GM20431 (cell line): ENCODE measurements around the gene TEX261.
"Not testable (repeated sequence)": the region's sequence is repeated elsewhere in the genome, so short reads cannot be mapped to it uniquely, and the experiment has no call there.

ENCODE experiments used
- in situ Hi-C: fragments of 300-500 bp; cut with MseI, MboI; formaldehyde crosslinking; loops from one replicate; pipeline ENCODE4 v1.15.0; 2020; ENCODE audit warnings: low sequenced_read_pairs; ENCODE audit not compliant: unreplicated experiment

Gene TEX261

GRCh38 chr2:70994699-70995425 lies at the start of gene TEX261:
TEX261 (minus strand) TSS chr2:70994873; CDS start chr2:70994757, 116 bp downstream.
- in situ Hi-C loops: no loop called here

- in situ Hi-C loops: no loop called here
These were observed 49.1 kb upstream of the TEX261 start for GRCh38 chr2:71043531-71044407.

DNA sequence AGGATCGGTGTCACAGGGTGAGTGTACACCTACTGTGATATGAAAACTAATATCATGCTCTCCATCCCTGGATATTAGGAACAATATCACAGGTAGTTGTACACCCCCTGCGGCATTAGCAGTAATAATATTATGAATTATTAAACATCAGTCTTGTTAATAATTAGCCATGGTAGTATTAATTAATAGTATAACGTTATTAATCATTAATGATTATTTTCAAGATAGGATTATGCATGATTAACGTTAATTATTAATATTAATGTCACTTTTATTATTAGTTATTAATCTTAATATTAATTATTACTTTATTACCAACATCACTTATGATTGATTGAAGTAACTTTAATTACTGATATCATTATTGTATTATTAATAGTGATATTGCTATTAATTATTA lies 47.6 kb upstream of the TEX261 start:
- in situ Hi-C loops: no loop called here

DNA sequence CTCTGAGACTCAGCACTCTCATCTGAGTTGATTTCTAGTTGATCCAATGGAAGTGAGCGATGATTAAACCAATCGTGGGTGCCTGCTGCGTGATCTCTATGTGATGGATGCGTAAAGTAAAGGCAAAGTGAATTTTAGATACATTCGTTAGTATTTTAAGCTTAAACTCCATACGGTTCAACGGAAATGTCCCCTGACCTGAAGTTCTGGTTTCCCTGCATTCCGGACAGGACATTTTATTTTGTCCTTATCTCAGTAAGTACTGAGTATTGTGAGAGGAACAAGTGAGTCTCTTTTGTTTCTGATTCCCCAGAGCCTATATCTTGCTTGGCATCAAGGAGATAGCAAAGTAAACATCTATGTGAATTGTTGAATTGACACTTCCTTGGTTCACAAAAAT lies 41.6 kb upstream of the TEX261 start:
- in situ Hi-C loops: not testable (repeated sequence)

DNA sequence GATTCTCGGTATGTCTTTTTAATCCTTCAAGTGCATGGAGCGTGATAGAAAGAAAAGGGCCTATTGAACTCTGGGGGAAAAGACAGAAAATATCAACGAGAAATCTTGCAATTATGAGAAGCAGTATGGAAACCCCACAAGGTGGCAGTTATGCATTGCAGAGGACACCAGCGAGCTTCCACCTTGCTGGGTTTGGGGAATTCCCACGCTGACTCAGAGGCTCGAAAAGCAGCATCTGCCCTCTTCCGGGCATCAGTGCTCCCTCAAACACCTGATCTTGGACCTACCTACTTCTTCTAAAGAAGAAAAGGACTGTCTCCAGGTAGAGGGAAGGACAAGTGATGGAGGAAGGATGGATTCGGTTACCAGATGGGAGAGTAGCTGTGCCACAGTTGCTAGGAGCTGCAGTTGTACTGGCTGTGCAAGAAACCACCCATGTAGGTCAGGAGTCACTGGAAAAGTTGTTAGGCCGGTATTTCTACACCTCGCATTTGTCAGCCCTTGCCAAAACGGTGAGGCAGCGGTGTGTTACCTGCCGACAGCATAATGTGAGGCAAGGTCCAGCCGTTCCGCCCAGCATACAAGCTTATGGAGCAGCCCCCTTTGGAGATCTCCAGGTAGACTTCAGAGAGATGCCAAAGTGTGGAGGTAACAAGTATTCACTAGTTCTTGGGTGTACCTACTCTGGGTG lies 29.0 kb upstream of the TEX261 start:
- in situ Hi-C loops: loop anchor here (25.0 kb wide), 1 partner anchor 489 kb away; no protein-coding TSS in a partner anchor

- in situ Hi-C loops: loop anchor here (25.0 kb wide), 1 partner anchor 491 kb away; no protein-coding TSS in a partner anchor
These were observed 26.7 kb upstream of the TEX261 start for GRCh38 chr2:71021394-71021793.

GRCh38 chr2:71019989-71020388 lies 25.3 kb upstream of the TEX261 start:
- in situ Hi-C loops: loop anchor here (25.0 kb wide), 1 partner anchor 492 kb away; no protein-coding TSS in a partner anchor

DNA sequence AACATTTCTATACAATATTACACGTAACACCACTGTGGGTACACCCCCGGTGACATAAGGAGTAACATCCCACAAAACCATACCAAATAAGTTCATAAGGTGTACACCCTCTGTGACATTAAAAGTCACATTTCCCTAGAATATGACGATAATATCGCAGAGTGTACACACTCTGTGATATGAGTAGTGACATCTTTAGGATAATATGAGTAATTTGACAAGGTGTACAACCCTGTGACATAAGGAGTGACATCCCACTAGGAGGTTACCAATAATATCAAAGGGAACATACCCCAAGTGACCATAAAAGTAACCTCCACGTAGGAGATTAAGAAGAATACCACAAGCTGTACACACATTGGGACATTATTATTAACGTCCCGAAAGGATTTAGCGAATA lies 24.0 kb upstream of the TEX261 start:
- in situ Hi-C loops: loop anchor here (25.0 kb wide), 1 partner anchor 494 kb away; no protein-coding TSS in a partner anchor

DNA sequence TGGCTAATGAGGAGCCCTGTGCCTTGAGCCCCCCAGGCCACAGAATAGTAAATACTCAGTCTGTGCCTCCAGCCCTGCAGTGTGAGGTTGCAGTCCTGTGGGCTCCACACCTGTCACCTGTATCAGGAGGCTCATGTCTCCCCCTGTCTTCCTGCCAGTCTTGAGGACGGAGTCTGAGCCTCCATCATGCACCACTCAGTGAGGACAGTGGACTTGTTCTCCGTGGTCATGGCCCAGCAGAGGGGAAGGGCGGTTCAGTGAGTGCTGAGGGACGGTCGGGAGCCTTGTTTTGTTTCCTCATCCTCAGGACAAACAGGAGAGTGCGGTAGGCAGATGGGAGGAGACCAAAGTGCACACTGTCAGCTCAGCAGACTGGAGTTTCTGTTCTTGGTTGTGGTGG lies 17.1 kb upstream of the TEX261 start:
- in situ Hi-C loops: loop anchor here (25.0 kb wide), 1 partner anchor 501 kb away; no protein-coding TSS in a partner anchor

DNA sequence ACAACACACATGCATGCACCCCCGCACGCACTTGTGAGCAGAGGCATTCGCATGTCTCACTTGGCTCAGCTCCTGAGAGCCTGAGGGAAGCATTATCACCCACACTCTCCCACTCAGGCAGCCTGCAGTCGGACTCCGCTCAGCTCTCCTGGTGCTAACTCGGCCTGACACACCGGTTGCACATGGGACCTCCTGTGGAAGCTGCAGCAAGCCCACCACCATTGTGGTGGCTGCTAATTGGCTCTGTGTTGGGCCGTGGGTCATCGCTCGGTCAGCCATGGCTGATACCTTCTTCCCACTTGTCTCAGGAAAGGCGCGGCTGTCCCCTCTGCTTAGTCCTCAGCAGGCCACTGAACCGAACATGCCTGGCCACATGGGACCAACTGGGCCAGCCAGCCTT lies 13.7 kb upstream of the TEX261 start:
- in situ Hi-C loops: loop anchor here (25.0 kb wide), 1 partner anchor 504 kb away; no protein-coding TSS in a partner anchor

GRCh38 chr2:71006955-71007799 lies 12.5 kb upstream of the TEX261 start:
- in situ Hi-C loops: loop anchor here (25.0 kb wide), 1 partner anchor 505 kb away; no protein-coding TSS in a partner anchor

- in situ Hi-C loops: loop anchor here (25.0 kb wide), 1 partner anchor 506 kb away; no protein-coding TSS in a partner anchor
These were observed 11.7 kb upstream of the TEX261 start for GRCh38 chr2:71006323-71006722.

- in situ Hi-C loops: loop anchor here (25.0 kb wide), 1 partner anchor 507 kb away; no protein-coding TSS in a partner anchor
These were observed 10.9 kb upstream of the TEX261 start for GRCh38 chr2:71005271-71006202.

DNA sequence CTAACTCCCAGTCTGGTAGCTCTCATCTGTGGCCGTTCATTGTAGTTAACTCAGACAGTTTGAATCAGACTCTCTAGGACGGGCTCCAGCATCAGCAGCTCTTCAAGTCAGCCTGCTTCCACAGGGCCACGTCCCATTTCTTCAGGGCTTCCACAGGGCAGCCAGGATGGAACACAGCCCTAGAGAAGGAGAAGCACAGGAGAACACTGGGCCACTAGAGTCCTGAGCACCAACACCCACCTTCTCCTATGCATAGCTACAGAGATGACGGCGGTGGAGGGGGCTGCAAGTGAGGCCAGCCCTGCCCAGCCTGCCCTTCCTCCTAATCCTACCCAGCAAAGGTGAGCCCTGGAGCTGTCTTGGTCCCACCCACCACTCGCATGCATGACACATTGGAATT lies 10.2 kb upstream of the TEX261 start:
- in situ Hi-C loops: loop anchor here (25.0 kb wide), 1 partner anchor 507 kb away; no protein-coding TSS in a partner anchor

GRCh38 chr2:71003966-71004755 lies 9.5 kb upstream of the TEX261 start:
- in situ Hi-C loops: loop anchor here (25.0 kb wide), 1 partner anchor 508 kb away; no protein-coding TSS in a partner anchor

DNA sequence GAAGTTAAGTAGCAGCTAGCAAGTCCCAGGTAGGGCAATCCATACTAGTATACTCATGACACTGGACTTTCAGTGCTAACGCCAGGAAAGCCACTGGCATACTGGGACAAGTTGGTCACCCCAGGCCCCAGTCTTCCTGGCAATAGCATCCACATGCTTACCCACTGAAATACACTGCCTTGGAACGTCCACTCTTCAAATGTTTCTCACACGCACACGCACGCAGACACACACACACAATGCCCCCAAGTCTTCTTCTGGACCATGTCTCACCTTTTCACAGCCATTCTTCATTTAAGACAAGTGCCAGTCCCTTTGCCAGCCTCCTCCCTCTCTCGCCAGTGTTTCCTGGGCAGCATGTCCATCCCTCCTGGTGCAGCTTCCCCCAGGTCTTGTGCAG lies 8.7 kb upstream of the TEX261 start:
- in situ Hi-C loops: loop anchor here (25.0 kb wide), 1 partner anchor 509 kb away; no protein-coding TSS in a partner anchor

- in situ Hi-C loops: loop anchor here (25.0 kb wide), 1 partner anchor 510 kb away; no protein-coding TSS in a partner anchor
These were observed 7.4 kb upstream of the TEX261 start for GRCh38 chr2:71001981-71002570.
